IMR-90 (cell line): ENCODE data around the gene PRKN.

Experiments used
- CEBPB ChIP-seq: IDR thresholded peaks from 2 replicates; pipeline ENCODE4 v1.6.1; 2012; ENCODE audit warnings: low read depth, low read length, improper control_type of control experiment
- CHD1 ChIP-seq: IDR thresholded peaks from 2 replicates; pipeline ENCODE4 v1.6.1; 2012; ENCODE audit warnings: low read depth, low read length, improper control_type of control experiment
- CTCF ChIP-seq: conservative IDR thresholded peaks from 2 replicates; pipeline ENCODE4 v1.5.1; 2012; ENCODE audit warnings: mild to moderate bottlenecking, low read depth, low read length, improper control_type of control experiment
- FOS ChIP-seq: fragments of 150-350 bp; IDR thresholded peaks from 2 replicates; pipeline ENCODE4 v1.6.1; 2016; ENCODE audit warnings: low read depth, low read length
- MXI1 ChIP-seq: IDR thresholded peaks from 2 replicates; pipeline ENCODE4 v1.6.1; 2012; ENCODE audit warnings: low read depth, mild to moderate bottlenecking, low read length, moderate library complexity, borderline replicate concordance
- POLR2A ChIP-seq: IDR thresholded peaks from 2 replicates; pipeline ENCODE4 v1.6.1; 2012; ENCODE audit warnings: mild to moderate bottlenecking, low read depth, low read length
- RAD21 ChIP-seq: IDR thresholded peaks from 2 replicates; pipeline ENCODE4 v1.6.1; 2012; ENCODE audit warnings: low read length, improper control_type of control experiment
- RFX5 ChIP-seq: IDR thresholded peaks from 2 replicates; pipeline ENCODE4 v1.8.0; 2012; ENCODE audit warnings: low read depth, mild to moderate bottlenecking, low read length, moderate library complexity
- SMC3 ChIP-seq: fragments of 150-350 bp; IDR thresholded peaks from 2 replicates; pipeline ENCODE4 v1.6.1; 2016; ENCODE audit warnings: low read depth, mild to moderate bottlenecking, antibody characterized with exemption, low read length, moderate library complexity
- USF2 ChIP-seq: fragments of 150-350 bp; IDR thresholded peaks from 2 replicates; pipeline ENCODE4 v1.6.1; 2017; ENCODE audit warnings: mild to moderate bottlenecking, antibody characterized with exemption, low read length, low read depth

- TF ChIP-seq CTCF (no peak), USF2 (no peak), POLR2A (no peak), CHD1 (no peak), MXI1 (no peak), RAD21 (no peak), FOS (no peak), CEBPB (no peak), RFX5 (no peak), SMC3 (no peak)
Measured at GRCh38 chr6:161660666-161661571, 1066.6 kb downstream of the PRKN start.
